Measurements from ENCODE around the gene ITPR1. TPM values are rescaled to one million over a fixed set of nuclear protein-coding genes. Genes with fewer than 3 reads are reported as not detected.

ITPR1 gene
- total RNA-seq, 2 donors from 2014 or later: 29.3 to 29.8 TPM

GRCh38 chr3:4584456-4585249 lies 91.5 kb downstream of the ITPR1 start:
- Histone ChIP-seq H3K27me3 (no peaks in the 10 kb centered on the region), H3K4me1 (no peaks in the 10 kb centered on the region), H3K27ac (peak overlapping the region in 2 of 4 donors; percentile 6 to 12), H3K9me3 (no peaks in the 10 kb centered on the region), H3K36me3 (replicated peaks in 1 of 2; ENCODE audit: insufficient read depth in 1 of 2, low read depth in 2 of 2) (no peaks in the 10 kb centered on the region), H3K4me3 (no peak overlapping the region)
- ATAC-seq (no peak), DNase-seq (peak in 1 of 4 donors; percentile 15)
- intact Hi-C loops (cut with DNase I): no loop called here
- no peak for TF ChIP-seq POLR2A (IDR thresholded peaks at IDR 0.05)
- TF ChIP-seq, protein P1, sequence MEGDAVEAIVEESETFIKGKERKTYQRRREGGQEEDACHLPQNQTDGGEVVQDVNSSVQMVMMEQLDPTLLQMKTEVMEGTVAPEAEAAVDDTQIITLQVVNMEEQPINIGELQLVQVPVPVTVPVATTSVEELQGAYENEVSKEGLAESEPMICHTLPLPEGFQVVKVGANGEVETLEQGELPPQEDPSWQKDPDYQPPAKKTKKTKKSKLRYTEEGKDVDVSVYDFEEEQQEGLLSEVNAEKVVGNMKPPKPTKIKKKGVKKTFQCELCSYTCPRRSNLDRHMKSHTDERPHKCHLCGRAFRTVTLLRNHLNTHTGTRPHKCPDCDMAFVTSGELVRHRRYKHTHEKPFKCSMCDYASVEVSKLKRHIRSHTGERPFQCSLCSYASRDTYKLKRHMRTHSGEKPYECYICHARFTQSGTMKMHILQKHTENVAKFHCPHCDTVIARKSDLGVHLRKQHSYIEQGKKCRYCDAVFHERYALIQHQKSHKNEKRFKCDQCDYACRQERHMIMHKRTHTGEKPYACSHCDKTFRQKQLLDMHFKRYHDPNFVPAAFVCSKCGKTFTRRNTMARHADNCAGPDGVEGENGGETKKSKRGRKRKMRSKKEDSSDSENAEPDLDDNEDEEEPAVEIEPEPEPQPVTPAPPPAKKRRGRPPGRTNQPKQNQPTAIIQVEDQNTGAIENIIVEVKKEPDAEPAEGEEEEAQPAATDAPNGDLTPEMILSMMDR (IDR thresholded peaks at IDR 0.05): no peak
- WGBS, 2 donors: 48% methylated on average over 12 of the region's 12 CpGs

DNA sequence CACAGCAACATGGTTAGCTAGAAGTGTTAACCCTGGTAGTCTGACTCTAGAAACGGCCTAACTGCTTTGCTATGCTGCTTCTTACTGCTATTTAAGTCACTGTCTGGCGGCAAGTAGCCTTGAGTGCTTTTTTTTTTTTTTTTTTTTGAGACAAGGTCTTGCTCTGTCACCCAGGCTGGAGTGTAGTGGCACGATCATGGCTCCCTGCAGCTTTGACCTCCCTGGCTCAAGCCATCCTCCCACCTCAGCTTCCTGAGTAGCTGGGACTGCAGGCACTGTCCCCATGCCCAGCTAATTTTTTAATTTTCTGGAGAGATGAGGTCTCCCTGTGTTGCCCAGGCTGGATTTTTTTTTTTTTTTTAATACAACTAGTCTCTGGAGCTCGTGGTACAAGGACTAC lies 93.2 kb downstream of the ITPR1 start:
- intact Hi-C loops (cut with DNase I): no loop called here
- no peak overlapping the region for H3K4me3 ChIP-seq
- ATAC-seq (no peak), DNase-seq (no peak)
- 77 to 82% methylated on average over 4 of the region's 4 CpGs for WGBS, 2 donors
- TF ChIP-seq POLR2A (IDR thresholded peaks at IDR 0.05): no peak
- TF ChIP-seq, protein P1 (IDR thresholded peaks at IDR 0.05): no peak
- no peaks in the 10 kb centered on the region for H3K4me1 ChIP-seq
- no peaks in the 10 kb centered on the region for H3K9me3 ChIP-seq
- no peaks in the 10 kb centered on the region for H3K27me3 ChIP-seq
- no peak overlapping the region for H3K27ac ChIP-seq
- no peaks in the 10 kb centered on the region for H3K36me3 ChIP-seq (replicated peaks in 1 of 2; ENCODE audit: insufficient read depth in 1 of 2, low read depth in 2 of 2)

DNA sequence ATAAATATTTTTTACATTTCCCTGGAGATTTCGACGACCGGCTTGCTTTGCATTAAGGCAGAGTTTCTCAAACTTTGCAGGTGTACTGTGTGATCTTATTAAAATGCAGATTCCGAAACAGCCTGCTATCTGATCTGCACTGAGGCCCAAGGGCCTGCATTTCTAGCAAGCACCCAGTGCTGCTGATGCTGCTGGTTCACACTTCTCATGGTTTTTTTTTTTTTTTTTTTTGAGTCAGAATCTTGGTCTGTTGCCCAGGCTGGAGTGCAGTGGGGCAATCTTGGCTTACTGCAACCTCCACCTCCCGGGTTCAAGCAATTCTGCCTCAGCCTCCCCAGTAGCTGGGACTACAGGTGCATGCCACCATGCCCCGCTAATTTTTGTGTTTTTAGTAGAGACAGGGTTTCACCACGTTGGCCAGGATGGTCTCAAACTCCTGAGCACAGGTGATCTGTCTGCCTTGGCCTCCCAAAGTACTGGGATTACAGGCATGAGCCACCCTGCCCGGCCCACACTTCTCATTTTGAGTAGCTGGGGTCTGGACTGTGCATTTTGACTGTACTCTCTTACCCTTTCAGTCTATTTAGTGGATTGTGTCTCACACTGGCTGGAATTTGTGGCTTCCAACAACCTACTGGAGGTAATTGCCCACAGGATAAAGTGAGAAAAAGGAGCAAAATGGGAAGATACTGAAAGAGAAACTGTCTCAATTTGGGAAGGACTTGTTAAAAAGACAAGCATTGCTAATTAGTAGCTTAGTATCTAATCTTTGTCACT lies 94.1 kb downstream of the ITPR1 start:
- Histone ChIP-seq H3K36me3 (replicated peaks in 1 of 2; ENCODE audit: insufficient read depth in 1 of 2, low read depth in 2 of 2) (no peaks in the 10 kb centered on the region), H3K9me3 (no peaks in the 10 kb centered on the region), H3K27ac (no peak overlapping the region), H3K4me1 (no peaks in the 10 kb centered on the region), H3K27me3 (no peaks in the 10 kb centered on the region), H3K4me3 (no peak overlapping the region)
- ATAC-seq: no peak
- intact Hi-C loops (cut with DNase I): no loop called here
- 63 to 67% methylated on average over 8 of the region's 8 CpGs for WGBS, 2 donors
- no peak for DNase-seq
- TF ChIP-seq POLR2A (IDR thresholded peaks at IDR 0.05): no peak
- TF ChIP-seq, protein P1 (IDR thresholded peaks at IDR 0.05): no peak

- TF ChIP-seq, protein P1 (IDR thresholded peaks at IDR 0.05): no peak
- no peak for TF ChIP-seq POLR2A (IDR thresholded peaks at IDR 0.05)
- Histone ChIP-seq H3K4me3 (no peak overlapping the region), H3K27me3 (no peaks in the 10 kb centered on the region), H3K9me3 (no peaks in the 10 kb centered on the region), H3K27ac (no peak overlapping the region), H3K4me1 (no peaks in the 10 kb centered on the region), H3K36me3 (replicated peaks in 1 of 2; ENCODE audit: insufficient read depth in 1 of 2, low read depth in 2 of 2) (no peaks in the 10 kb centered on the region)
- DNase-seq (no peak), ATAC-seq (no peak)
- intact Hi-C loops (cut with DNase I): no loop called here
Observed at GRCh38 chr3:4587838-4588105, 94.6 kb downstream of the ITPR1 start.
